Measurements from ENCODE around the gene STK38L. TPM values are rescaled to one million over a fixed set of nuclear protein-coding genes. Genes with fewer than 3 reads are reported as not detected.
A peak's percentile ranks its signal among the peaks of the same experiment; 100 is the strongest.

The STK38L gene
- total and polyA plus RNA-seq, 8 donors, result 28.2 to 45.1 (median 40.4) TPM

GRCh38 chr12:27305673-27306456, 61.8 kb downstream of the STK38L start:
- H3K27ac ChIP-seq, result no peak overlapping the region
- peak in 1 of 4 donors; percentile 44 for DNase-seq
- H3K36me3 ChIP-seq, result peaks cover 0 to 53% of the 10 kb centered on the region in 2 donors
- H3K4me1 ChIP-seq, result no peaks in the 10 kb centered on the region
- no peak overlapping the region for H3K4me3 ChIP-seq
- peak; percentile 44 for ATAC-seq
- intact Hi-C loops (cut with DNase I), result loop anchor here in 1 of 2 donors (10.0 kb wide), 1 partner anchor 271 kb away; no protein-coding TSS in a partner anchor
- H3K9me3 ChIP-seq, result no peaks in the 10 kb centered on the region
- TF ChIP-seq CTCF (IDR thresholded peaks at IDR 0.05), result peak in 1 of 2 donors; percentile 65
- no peaks in the 10 kb centered on the region for H3K27me3 ChIP-seq

DNA sequence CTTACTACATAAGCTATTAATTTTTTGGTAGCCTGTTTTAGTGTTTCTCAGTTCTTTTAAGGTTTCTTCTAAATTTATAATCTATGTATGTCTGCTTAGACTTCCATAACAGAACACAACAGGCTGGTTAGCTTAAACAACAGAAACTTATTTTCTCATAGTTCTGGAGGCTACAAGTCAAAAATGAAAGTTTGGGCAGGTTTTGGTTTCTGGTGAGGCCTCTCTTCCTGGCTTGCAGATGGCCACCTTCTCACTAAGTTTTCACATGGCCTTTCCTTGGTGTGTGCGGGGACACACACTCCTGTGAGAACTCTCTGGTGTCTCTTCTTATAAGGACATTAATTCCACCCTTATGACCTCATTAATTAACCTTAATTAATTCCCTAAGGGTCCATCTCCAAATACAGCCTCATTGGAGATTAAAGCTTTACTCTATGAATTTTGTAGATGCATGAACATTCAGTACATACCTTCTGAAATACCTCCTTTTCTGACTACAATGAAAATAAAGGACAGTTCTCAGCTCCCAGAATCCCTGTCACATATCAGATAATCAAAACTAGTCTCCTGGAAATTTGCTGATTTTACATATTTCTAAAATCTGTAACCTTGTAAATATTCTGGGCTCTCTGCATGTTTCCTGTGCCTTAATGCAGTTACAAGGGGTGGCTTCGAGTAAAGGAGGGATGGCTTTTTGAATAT, 65.4 kb downstream of the STK38L start:
- H3K36me3 ChIP-seq, result peaks cover 0 to 59% of the 10 kb centered on the region in 2 donors

DNA sequence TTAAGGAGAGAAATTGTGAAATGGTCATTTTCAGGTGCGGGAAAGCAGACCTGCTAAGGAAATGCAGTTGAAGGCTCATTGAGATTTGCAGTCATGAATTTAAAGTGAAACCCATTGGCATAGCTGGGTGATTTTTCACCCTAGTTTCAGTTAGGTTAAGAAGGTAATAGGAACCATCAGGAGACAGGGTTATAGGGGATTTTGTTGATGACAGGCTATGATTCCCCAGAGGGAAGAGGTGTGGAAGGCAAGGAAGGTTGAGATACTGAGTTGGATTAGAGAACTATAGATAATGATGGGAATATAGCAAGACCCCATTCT, 65.9 kb downstream of the STK38L start:
- no peak for TF ChIP-seq CTCF (IDR thresholded peaks at IDR 0.05)
- Histone ChIP-seq H3K9me3 (no peaks in the 10 kb centered on the region), H3K27ac (no peak overlapping the region), H3K27me3 (no peaks in the 10 kb centered on the region), H3K36me3 (peaks cover 0 to 64% of the 10 kb centered on the region in 2 donors), H3K4me1 (no peaks in the 10 kb centered on the region), H3K4me3 (no peak overlapping the region)
- intact Hi-C loops (cut with DNase I), result loop anchor here in 1 of 2 donors (10.0 kb wide), 1 partner anchor 275 kb away; no protein-coding TSS in a partner anchor
- ATAC-seq, result no peak
- no peak for DNase-seq

More for the DNA sequence above, 65.4 kb downstream of the STK38L start:
- no peak for DNase-seq
- ATAC-seq, result no peak
- intact Hi-C loops (cut with DNase I), result loop anchor here in 1 of 2 donors (10.0 kb wide), 1 partner anchor 275 kb away; no protein-coding TSS in a partner anchor
- H3K4me3 ChIP-seq, result no peak overlapping the region
- no peak for TF ChIP-seq CTCF (IDR thresholded peaks at IDR 0.05)
- H3K9me3 ChIP-seq, result no peaks in the 10 kb centered on the region
- H3K4me1 ChIP-seq, result no peaks in the 10 kb centered on the region
- H3K27ac ChIP-seq, result no peak overlapping the region
- H3K27me3 ChIP-seq, result no peaks in the 10 kb centered on the region

DNA sequence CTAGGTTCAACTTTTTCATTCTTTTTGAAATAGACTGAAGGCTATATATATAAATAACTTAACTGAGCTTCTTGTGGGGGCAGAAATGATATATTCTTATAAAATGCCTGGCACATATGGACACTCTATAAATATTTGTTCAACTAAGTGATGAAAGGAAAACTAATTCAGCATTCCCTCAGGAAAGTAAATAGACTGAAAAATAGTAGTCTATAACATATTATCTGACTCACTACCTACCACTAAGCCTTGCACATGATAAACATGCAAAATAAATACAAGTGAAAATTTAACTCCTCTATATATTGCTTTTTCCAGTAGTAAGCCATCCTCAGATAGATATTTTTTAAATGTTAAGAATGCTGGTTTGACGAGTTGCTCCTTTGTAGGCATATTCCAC, 72.9 kb downstream of the STK38L start:
- no peak for TF ChIP-seq CTCF (IDR thresholded peaks at IDR 0.05)
- H3K36me3 ChIP-seq, result peaks cover 0 to 83% of the 10 kb centered on the region in 2 donors

GRCh38 chr12:27319409-27319808, 75.3 kb downstream of the STK38L start:
- no peak for DNase-seq
- Histone ChIP-seq H3K4me1 (no peaks in the 10 kb centered on the region), H3K27ac (no peak overlapping the region), H3K9me3 (no peaks in the 10 kb centered on the region), H3K27me3 (no peaks in the 10 kb centered on the region), H3K36me3 (peaks cover 0 to 83% of the 10 kb centered on the region in 2 donors), H3K4me3 (no peak overlapping the region)
- intact Hi-C loops (cut with DNase I), result no loop called here
- no peak for TF ChIP-seq CTCF (IDR thresholded peaks at IDR 0.05)
- ATAC-seq, result peak; percentile 69

More for the DNA sequence above, 72.9 kb downstream of the STK38L start:
- Histone ChIP-seq H3K4me1 (no peaks in the 10 kb centered on the region), H3K27me3 (no peaks in the 10 kb centered on the region), H3K4me3 (no peak overlapping the region), H3K9me3 (no peaks in the 10 kb centered on the region), H3K27ac (no peak overlapping the region)
- no peak for DNase-seq
- ATAC-seq, result no peak
- intact Hi-C loops (cut with DNase I), result no loop called here

Measured in left lung (tissue), 10 donors.